ENCODE data around the gene CHN1.

GRCh38 chr2:174952607-174953006 is 52.6 kb downstream of the CHN1 start:
- TF ChIP-seq REST (IDR thresholded peaks at IDR 0.05; ENCODE audit: low read depth, low read length) (no peak), YY1 (IDR thresholded peaks at IDR 0.05; ENCODE audit: low read depth) (no peak), CTCF (IDR thresholded peaks at IDR 0.05) (no peak), FOXM1 (IDR thresholded peaks at IDR 0.05; ENCODE audit: low read depth) (no peak), TEAD4 (IDR thresholded peaks at IDR 0.05; ENCODE audit: borderline replicate concordance, insufficient read depth) (no peak), EP300 (IDR thresholded peaks at IDR 0.05; ENCODE audit: borderline replicate concordance in 1 of 2, low read depth in 1 of 2, low read length in 1 of 2) (no peak)
- TF ChIP-seq, protein P1, sequence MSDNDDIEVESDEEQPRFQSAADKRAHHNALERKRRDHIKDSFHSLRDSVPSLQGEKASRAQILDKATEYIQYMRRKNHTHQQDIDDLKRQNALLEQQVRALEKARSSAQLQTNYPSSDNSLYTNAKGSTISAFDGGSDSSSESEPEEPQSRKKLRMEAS (IDR thresholded peaks at IDR 0.05; ENCODE audit: low read depth): no peak
- TF ChIP-seq, protein P2, sequence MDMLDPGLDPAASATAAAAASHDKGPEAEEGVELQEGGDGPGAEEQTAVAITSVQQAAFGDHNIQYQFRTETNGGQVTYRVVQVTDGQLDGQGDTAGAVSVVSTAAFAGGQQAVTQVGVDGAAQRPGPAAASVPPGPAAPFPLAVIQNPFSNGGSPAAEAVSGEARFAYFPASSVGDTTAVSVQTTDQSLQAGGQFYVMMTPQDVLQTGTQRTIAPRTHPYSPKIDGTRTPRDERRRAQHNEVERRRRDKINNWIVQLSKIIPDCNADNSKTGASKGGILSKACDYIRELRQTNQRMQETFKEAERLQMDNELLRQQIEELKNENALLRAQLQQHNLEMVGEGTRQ (IDR thresholded peaks at IDR 0.05; ENCODE audit: borderline replicate concordance, low read depth, low read length): no peak
